Measurements from ENCODE around the gene EHD3.

Gene EHD3

DNA sequence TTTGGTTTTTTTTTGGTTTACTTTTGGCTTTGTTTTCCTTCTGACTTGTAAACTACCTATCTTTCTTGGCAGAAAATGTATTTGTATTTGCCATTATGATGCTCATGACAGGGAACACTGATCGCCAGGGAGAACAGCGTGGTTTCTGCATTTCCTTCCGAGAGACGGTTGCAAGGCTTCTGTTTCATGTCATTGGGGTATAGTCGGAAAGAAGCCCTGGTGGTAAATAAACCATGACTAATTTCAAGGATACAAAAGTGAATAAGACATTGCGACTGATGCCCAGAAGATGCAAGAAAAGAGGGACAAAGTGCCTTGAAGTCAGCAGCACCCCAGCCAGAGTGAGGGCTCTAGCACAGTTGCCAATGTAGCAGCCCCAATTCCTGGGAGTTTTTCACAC is 12.4 kb upstream of the EHD3 start:
- Histone ChIP-seq H2BK5ac (ENCODE audit: low read length) (no peak overlapping the region), H3K9me3 (replicated peaks in 1 of 2; ENCODE audit: control insufficient read depth in 2 of 2, insufficient read depth in 1 of 2, low read depth in 1 of 2, low read length in 2 of 2) (no peaks in the 10 kb centered on the region), H2BK12ac (ENCODE audit: low read length) (no peak overlapping the region), H2AK5ac (ENCODE audit: low read depth, low read length) (no peak overlapping the region), H3K14ac (ENCODE audit: low read length) (no peak overlapping the region), H3K27me3 (ENCODE audit: control insufficient read depth in 3 of 3, insufficient read depth in 3 of 3, low read depth in 1 of 3, low read length in 3 of 3) (peaks cover 0 to 32% (median 0%) of the 10 kb centered on the region in 3 experiments), H3K36me3 (replicated peaks in 1 of 2; ENCODE audit: control insufficient read depth in 2 of 2, insufficient read depth in 2 of 2, low read length in 2 of 2) (no peaks in the 10 kb centered on the region), H3K23ac (ENCODE audit: low read depth, low read length, poor library complexity) (no peak overlapping the region), H2AFZ (ENCODE audit: low read length) (no peak overlapping the region), H3K4me2 (ENCODE audit: insufficient read depth, low read length, poor library complexity, severe bottlenecking) (no peak overlapping the region), H3K4me1 (ENCODE audit: control insufficient read depth in 2 of 2, insufficient read depth in 1 of 2, low read depth in 1 of 2, low read length in 2 of 2) (no peaks in the 10 kb centered on the region), H3K27ac (replicated peaks; ENCODE audit: low read length) (no peak overlapping the region), H3K4ac (ENCODE audit: low read length) (no peak overlapping the region), H3K4me3 (ENCODE audit: low read length in 2 of 2) (no peak overlapping the region), H2BK15ac (ENCODE audit: low read length) (no peak overlapping the region), H3K79me1 (ENCODE audit: low read depth, low read length) (no peaks in the 10 kb centered on the region), H4K91ac (ENCODE audit: low read depth, low read length, poor library complexity) (no peak overlapping the region), H3K18ac (ENCODE audit: low read length) (no peak overlapping the region), H2BK120ac (ENCODE audit: low read depth, low read length) (no peak overlapping the region), H4K8ac (ENCODE audit: low read depth, low read length) (no peak overlapping the region), H3K9ac (ENCODE audit: low read depth, low read length, poor library complexity) (no peak overlapping the region)
- DNase-seq (ENCODE audit: low spot score), result no peak
- WGBS, 2 donors (ENCODE audit: extremely low coverage in 2 of 2, insufficient read length in 2 of 2, insufficient replicate concordance in 1 of 2), result no CpG with 5 or more reads among the region's 6 CpGs

DNA sequence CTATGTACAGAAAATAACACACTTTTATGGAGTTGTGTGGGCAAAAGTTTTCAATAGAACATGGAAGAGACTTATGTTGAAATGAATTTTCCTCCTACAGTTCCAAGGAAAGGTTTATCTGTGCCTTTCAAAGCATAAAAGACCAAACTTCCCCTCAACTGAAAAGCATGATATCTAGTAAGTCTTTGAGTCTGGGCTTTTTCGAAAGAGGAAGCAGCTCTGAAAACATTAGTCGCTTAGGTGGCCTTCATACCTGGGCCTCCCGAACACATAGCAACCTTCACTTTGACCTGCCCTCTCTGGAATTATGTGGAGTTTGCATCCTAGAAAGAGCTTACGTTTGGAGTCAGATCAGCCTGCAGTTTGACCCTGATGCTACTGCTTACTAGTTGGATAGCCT is 11.9 kb upstream of the EHD3 start:
- Histone ChIP-seq H3K23ac (ENCODE audit: low read depth, low read length, poor library complexity) (no peak overlapping the region), H3K27me3 (ENCODE audit: control insufficient read depth in 3 of 3, insufficient read depth in 3 of 3, low read depth in 1 of 3, low read length in 3 of 3) (peaks cover 0 to 32% (median 0%) of the 10 kb centered on the region in 3 experiments), H3K9ac (ENCODE audit: low read depth, low read length, poor library complexity) (no peak overlapping the region), H2AFZ (ENCODE audit: low read length) (no peak overlapping the region), H3K79me1 (ENCODE audit: low read depth, low read length) (no peaks in the 10 kb centered on the region), H2BK12ac (ENCODE audit: low read length) (no peak overlapping the region), H4K8ac (ENCODE audit: low read depth, low read length) (no peak overlapping the region), H3K36me3 (replicated peaks in 1 of 2; ENCODE audit: control insufficient read depth in 2 of 2, insufficient read depth in 2 of 2, low read length in 2 of 2) (no peaks in the 10 kb centered on the region), H3K27ac (replicated peaks; ENCODE audit: low read length) (no peak overlapping the region), H3K4me1 (ENCODE audit: control insufficient read depth in 2 of 2, insufficient read depth in 1 of 2, low read depth in 1 of 2, low read length in 2 of 2) (no peaks in the 10 kb centered on the region), H2BK120ac (ENCODE audit: low read depth, low read length) (no peak overlapping the region), H2AK5ac (ENCODE audit: low read depth, low read length) (no peak overlapping the region), H3K4me2 (ENCODE audit: insufficient read depth, low read length, poor library complexity, severe bottlenecking) (no peak overlapping the region), H2BK15ac (ENCODE audit: low read length) (no peak overlapping the region), H2BK5ac (ENCODE audit: low read length) (no peak overlapping the region), H3K9me3 (replicated peaks in 1 of 2; ENCODE audit: control insufficient read depth in 2 of 2, insufficient read depth in 1 of 2, low read depth in 1 of 2, low read length in 2 of 2) (no peaks in the 10 kb centered on the region), H4K91ac (ENCODE audit: low read depth, low read length, poor library complexity) (no peak overlapping the region), H3K4me3 (ENCODE audit: low read length in 2 of 2) (no peak overlapping the region), H3K18ac (ENCODE audit: low read length) (no peak overlapping the region), H3K14ac (ENCODE audit: low read length) (no peak overlapping the region), H3K4ac (ENCODE audit: low read length) (no peak overlapping the region)
- no CpG with 5 or more reads among the region's 4 CpGs for WGBS, 2 donors (ENCODE audit: extremely low coverage in 2 of 2, insufficient read length in 2 of 2, insufficient replicate concordance in 1 of 2)
- no peak for DNase-seq (ENCODE audit: low spot score)

DNA sequence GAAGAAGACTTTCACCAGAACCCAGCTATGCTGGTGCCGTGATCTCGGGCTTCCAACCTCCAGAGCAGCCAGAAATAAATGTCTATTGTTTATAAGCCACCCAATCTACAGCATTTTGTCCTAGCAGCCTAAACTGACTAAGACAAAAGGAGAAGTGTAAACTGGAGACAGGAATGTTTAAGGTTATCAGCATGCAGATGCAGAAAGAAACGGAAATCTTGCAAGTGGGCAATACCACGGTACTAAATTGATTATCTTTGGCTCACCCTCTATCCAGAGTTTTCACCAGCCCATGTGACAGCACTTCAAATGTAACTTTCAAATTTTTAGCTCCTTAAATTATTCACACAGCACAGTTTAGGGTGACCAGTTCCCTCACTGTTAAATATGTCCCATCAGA is 10.9 kb upstream of the EHD3 start:
- H3K18ac ChIP-seq (ENCODE audit: low read length), result no peak overlapping the region
- no peaks in the 10 kb centered on the region for H3K36me3 ChIP-seq (replicated peaks in 1 of 2; ENCODE audit: control insufficient read depth in 2 of 2, insufficient read depth in 2 of 2, low read length in 2 of 2)
- H3K4ac ChIP-seq (ENCODE audit: low read length), result no peak overlapping the region
- H2BK15ac ChIP-seq (ENCODE audit: low read length), result no peak overlapping the region
- no peaks in the 10 kb centered on the region for H3K9me3 ChIP-seq (replicated peaks in 1 of 2; ENCODE audit: control insufficient read depth in 2 of 2, insufficient read depth in 1 of 2, low read depth in 1 of 2, low read length in 2 of 2)
- no peak overlapping the region for H3K4me2 ChIP-seq (ENCODE audit: insufficient read depth, low read length, poor library complexity, severe bottlenecking)
- no peak overlapping the region for H2BK120ac ChIP-seq (ENCODE audit: low read depth, low read length)
- no CpG with 5 or more reads among the region's 4 CpGs for WGBS, 2 donors (ENCODE audit: extremely low coverage in 2 of 2, insufficient read length in 2 of 2, insufficient replicate concordance in 1 of 2)
- no peaks in the 10 kb centered on the region for H3K4me1 ChIP-seq (ENCODE audit: control insufficient read depth in 2 of 2, insufficient read depth in 1 of 2, low read depth in 1 of 2, low read length in 2 of 2)
- H2BK12ac ChIP-seq (ENCODE audit: low read length), result no peak overlapping the region
- no peak overlapping the region for H4K8ac ChIP-seq (ENCODE audit: low read depth, low read length)
- no peak overlapping the region for H3K27ac ChIP-seq (replicated peaks; ENCODE audit: low read length)
- peaks cover 0 to 35% (median 0%) of the 10 kb centered on the region in 3 experiments for H3K27me3 ChIP-seq (ENCODE audit: control insufficient read depth in 3 of 3, insufficient read depth in 3 of 3, low read depth in 1 of 3, low read length in 3 of 3)
- no peak overlapping the region for H2AK5ac ChIP-seq (ENCODE audit: low read depth, low read length)
- no peak overlapping the region for H2AFZ ChIP-seq (ENCODE audit: low read length)
- H3K4me3 ChIP-seq (ENCODE audit: low read length in 2 of 2), result no peak overlapping the region
- no peak overlapping the region for H3K9ac ChIP-seq (ENCODE audit: low read depth, low read length, poor library complexity)
- no peaks in the 10 kb centered on the region for H3K79me1 ChIP-seq (ENCODE audit: low read depth, low read length)
- no peak overlapping the region for H3K23ac ChIP-seq (ENCODE audit: low read depth, low read length, poor library complexity)
- no peak overlapping the region for H4K91ac ChIP-seq (ENCODE audit: low read depth, low read length, poor library complexity)
- no peak overlapping the region for H3K14ac ChIP-seq (ENCODE audit: low read length)
- DNase-seq (ENCODE audit: low spot score), result no peak
- no peak overlapping the region for H2BK5ac ChIP-seq (ENCODE audit: low read length)

DNA sequence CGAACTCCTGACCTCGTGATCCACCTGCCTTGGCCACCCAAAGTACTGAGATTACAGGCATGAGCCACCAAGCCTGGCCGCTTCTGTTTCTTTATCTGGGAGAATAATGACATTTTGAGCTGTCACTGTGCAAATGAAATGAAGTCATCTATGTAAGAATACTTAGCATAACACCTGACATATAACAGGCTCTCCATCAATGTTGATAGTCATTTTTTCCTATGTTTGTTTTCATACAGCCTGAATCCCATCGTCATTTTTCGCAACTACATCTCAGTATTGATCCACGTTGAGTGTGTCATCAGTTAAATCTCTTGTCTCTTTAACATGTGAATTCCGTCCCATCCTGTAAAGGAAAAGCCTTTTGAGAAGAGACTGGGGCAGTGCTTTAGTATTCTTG is 10.2 kb upstream of the EHD3 start:
- H3K79me1 ChIP-seq (ENCODE audit: low read depth, low read length), result no peaks in the 10 kb centered on the region
- H3K9ac ChIP-seq (ENCODE audit: low read depth, low read length, poor library complexity), result no peak overlapping the region
- H2BK120ac ChIP-seq (ENCODE audit: low read depth, low read length), result no peak overlapping the region
- H3K23ac ChIP-seq (ENCODE audit: low read depth, low read length, poor library complexity), result no peak overlapping the region
- H3K18ac ChIP-seq (ENCODE audit: low read length), result no peak overlapping the region
- no peaks in the 10 kb centered on the region for H3K36me3 ChIP-seq (replicated peaks in 1 of 2; ENCODE audit: control insufficient read depth in 2 of 2, insufficient read depth in 2 of 2, low read length in 2 of 2)
- no peak overlapping the region for H2BK12ac ChIP-seq (ENCODE audit: low read length)
- H4K8ac ChIP-seq (ENCODE audit: low read depth, low read length), result no peak overlapping the region
- H3K27ac ChIP-seq (replicated peaks; ENCODE audit: low read length), result no peak overlapping the region
- no peaks in the 10 kb centered on the region for H3K9me3 ChIP-seq (replicated peaks in 1 of 2; ENCODE audit: control insufficient read depth in 2 of 2, insufficient read depth in 1 of 2, low read depth in 1 of 2, low read length in 2 of 2)
- H2AFZ ChIP-seq (ENCODE audit: low read length), result no peak overlapping the region
- peaks cover 0 to 39% (median 0%) of the 10 kb centered on the region in 3 experiments for H3K27me3 ChIP-seq (ENCODE audit: control insufficient read depth in 3 of 3, insufficient read depth in 3 of 3, low read depth in 1 of 3, low read length in 3 of 3)
- no CpG with 5 or more reads among the region's 7 CpGs for WGBS, 2 donors (ENCODE audit: extremely low coverage in 2 of 2, insufficient read length in 2 of 2, insufficient replicate concordance in 1 of 2)
- H3K4me1 ChIP-seq (ENCODE audit: control insufficient read depth in 2 of 2, insufficient read depth in 1 of 2, low read depth in 1 of 2, low read length in 2 of 2), result no peaks in the 10 kb centered on the region
- DNase-seq (ENCODE audit: low spot score), result no peak
- no peak overlapping the region for H4K91ac ChIP-seq (ENCODE audit: low read depth, low read length, poor library complexity)
- H3K4ac ChIP-seq (ENCODE audit: low read length), result no peak overlapping the region
- no peak overlapping the region for H3K4me3 ChIP-seq (ENCODE audit: low read length in 2 of 2)
- no peak overlapping the region for H2BK15ac ChIP-seq (ENCODE audit: low read length)
- H3K4me2 ChIP-seq (ENCODE audit: insufficient read depth, low read length, poor library complexity, severe bottlenecking), result no peak overlapping the region
- no peak overlapping the region for H2AK5ac ChIP-seq (ENCODE audit: low read depth, low read length)
- no peak overlapping the region for H2BK5ac ChIP-seq (ENCODE audit: low read length)
- no peak overlapping the region for H3K14ac ChIP-seq (ENCODE audit: low read length)

All from neuronal stem cell (in vitro differentiated cells).